ENCODE results near the gene CDCP1. TPM values are rescaled to one million over a fixed set of nuclear protein-coding genes. Genes with fewer than 3 reads are reported as not detected.

Gene CDCP1
- total and polyA plus RNA-seq, 2 donors from 2014 or later, result 3.7 to 39.6 TPM

DNA sequence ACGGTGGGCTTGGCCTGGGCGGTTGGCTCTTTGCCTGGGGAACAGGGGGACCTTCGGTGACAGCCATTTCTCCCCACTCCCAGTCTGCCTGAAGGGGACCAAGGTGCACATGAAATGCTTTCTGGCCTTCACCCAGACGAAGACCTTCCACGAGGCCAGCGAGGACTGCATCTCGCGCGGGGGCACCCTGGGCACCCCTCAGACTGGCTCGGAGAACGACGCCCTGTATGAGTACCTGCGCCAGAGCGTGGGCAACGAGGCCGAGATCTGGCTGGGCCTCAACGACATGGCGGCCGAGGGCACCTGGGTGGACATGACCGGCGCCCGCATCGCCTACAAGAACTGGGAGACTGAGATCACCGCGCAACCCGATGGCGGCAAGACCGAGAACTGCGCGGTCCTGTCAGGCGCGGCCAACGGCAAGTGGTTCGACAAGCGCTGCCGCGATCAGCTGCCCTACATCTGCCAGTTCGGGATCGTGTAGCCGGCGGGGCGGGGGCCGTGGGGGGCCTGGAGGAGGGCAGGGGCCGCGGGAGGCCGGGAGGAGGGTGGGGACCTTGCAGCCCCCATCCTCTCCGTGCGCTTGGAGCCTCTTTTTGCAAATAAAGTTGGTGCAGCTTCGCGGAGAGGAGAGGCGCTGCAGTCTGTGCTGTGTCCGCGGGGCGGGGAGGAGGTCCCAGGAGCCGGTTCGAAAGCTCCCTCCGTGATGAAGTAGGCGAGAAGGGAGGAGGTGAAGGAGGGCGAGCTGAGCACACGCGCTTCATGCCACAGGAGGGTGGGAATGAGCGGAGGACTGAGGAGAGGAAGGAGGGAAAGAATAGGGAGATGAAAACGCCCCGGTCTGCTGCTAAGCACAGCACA is 110.5 kb downstream of the CDCP1 start:
- FAIRE-seq, result no peak
- intact Hi-C loops (cut with DNase I), result loop anchor here (5.0 to 10.0 kb wide), 2 partner anchors 177 to 469 kb away; no protein-coding TSS in a partner anchor

DNA sequence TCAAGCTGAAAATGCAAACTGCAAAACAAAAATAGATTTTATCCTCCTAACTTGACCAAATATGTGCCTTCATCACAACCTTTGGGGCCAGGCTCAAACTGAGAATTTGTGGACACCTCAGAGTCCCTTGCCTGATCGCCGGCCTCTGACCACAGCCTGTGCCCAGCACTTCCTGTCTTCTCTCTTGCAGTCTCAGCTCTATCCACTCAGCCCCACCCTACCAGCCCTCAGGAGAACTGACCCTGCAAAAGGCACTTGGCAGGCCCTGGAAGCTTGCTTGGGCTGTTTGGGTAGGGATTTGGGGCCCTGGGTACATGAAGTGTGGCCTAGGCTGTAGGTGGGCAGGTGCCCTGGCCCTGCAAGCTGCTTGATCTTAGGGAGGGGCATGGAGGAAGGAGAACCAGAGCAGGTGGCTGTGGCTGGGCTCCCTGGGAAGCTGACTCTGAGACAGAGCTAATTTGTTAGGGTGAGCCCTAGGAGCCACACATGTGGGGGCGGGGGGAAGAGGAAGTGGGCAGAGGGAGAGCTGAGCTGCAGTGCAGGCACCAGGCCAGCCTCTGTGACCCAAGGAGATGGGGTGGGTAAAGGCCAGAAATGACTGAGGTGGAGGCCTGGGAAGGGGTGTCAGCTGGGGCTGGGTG is 111.4 kb downstream of the CDCP1 start:
- intact Hi-C loops (cut with DNase I), result loop anchor here (5.0 to 10.0 kb wide), 2 partner anchors 178 to 470 kb away; no protein-coding TSS in a partner anchor
- Histone ChIP-seq H3K27ac (ENCODE audit: low read depth in 2 of 2, low read length in 2 of 2) (no peak overlapping the region), H3K4me1 (ENCODE audit: control insufficient read depth in 2 of 3, insufficient read depth in 2 of 3, low read depth in 1 of 3, low read length in 3 of 3) (peaks cover 0 to 12% (median 0%) of the 10 kb centered on the region in 3 donors), H3K9ac (ENCODE audit: low read length in 3 of 3) (no peak overlapping the region), H3K27me3 (ENCODE audit: control insufficient read depth, insufficient read depth, low read length) (no peaks in the 10 kb centered on the region), H3K9me3 (ENCODE audit: control insufficient read depth in 2 of 3, insufficient read depth in 1 of 3, low read length in 3 of 3) (no peaks in the 10 kb centered on the region), H3K36me3 (ENCODE audit: control insufficient read depth in 2 of 3, insufficient read depth in 3 of 3, low read length in 3 of 3) (peaks cover 0 to 4% (median 0%) of the 10 kb centered on the region in 3 donors), H3K4me3 (ENCODE audit: low read length in 3 of 3) (no peak overlapping the region)
- TF ChIP-seq, protein P1, sequence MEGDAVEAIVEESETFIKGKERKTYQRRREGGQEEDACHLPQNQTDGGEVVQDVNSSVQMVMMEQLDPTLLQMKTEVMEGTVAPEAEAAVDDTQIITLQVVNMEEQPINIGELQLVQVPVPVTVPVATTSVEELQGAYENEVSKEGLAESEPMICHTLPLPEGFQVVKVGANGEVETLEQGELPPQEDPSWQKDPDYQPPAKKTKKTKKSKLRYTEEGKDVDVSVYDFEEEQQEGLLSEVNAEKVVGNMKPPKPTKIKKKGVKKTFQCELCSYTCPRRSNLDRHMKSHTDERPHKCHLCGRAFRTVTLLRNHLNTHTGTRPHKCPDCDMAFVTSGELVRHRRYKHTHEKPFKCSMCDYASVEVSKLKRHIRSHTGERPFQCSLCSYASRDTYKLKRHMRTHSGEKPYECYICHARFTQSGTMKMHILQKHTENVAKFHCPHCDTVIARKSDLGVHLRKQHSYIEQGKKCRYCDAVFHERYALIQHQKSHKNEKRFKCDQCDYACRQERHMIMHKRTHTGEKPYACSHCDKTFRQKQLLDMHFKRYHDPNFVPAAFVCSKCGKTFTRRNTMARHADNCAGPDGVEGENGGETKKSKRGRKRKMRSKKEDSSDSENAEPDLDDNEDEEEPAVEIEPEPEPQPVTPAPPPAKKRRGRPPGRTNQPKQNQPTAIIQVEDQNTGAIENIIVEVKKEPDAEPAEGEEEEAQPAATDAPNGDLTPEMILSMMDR (IDR thresholded peaks at IDR 0.05; ENCODE audit: borderline replicate concordance, extremely low read depth, insufficient read depth), result no peak
- FAIRE-seq (no peak), DNase-seq (peak in 1 of 5 donors; percentile 84)

More for the DNA sequence above, 110.5 kb downstream of the CDCP1 start:
- TF ChIP-seq, protein P1 (IDR thresholded peaks at IDR 0.05; ENCODE audit: borderline replicate concordance, extremely low read depth, insufficient read depth), result no peak
- H3K4me1 ChIP-seq (ENCODE audit: control insufficient read depth in 2 of 3, insufficient read depth in 2 of 3, low read depth in 1 of 3, low read length in 3 of 3), result peaks cover 0 to 12% (median 0%) of the 10 kb centered on the region in 3 donors
- H3K27me3 ChIP-seq (ENCODE audit: control insufficient read depth, insufficient read depth, low read length), result no peaks in the 10 kb centered on the region
- no peak overlapping the region for H3K27ac ChIP-seq (ENCODE audit: low read depth in 2 of 2, low read length in 2 of 2)
- H3K4me3 ChIP-seq (ENCODE audit: low read length in 3 of 3), result peak overlapping the region in 1 of 3 donors; percentile 49
- H3K9ac ChIP-seq (ENCODE audit: low read length in 3 of 3), result peak overlapping the region in 1 of 3 donors; percentile 28
- peak in 4 of 5 donors; percentile 41 to 81 (median 62) for DNase-seq
- H3K36me3 ChIP-seq (ENCODE audit: control insufficient read depth in 2 of 3, insufficient read depth in 3 of 3, low read length in 3 of 3), result peaks cover 0 to 4% (median 0%) of the 10 kb centered on the region in 3 donors
- no peaks in the 10 kb centered on the region for H3K9me3 ChIP-seq (ENCODE audit: control insufficient read depth in 2 of 3, insufficient read depth in 1 of 3, low read length in 3 of 3)

DNA sequence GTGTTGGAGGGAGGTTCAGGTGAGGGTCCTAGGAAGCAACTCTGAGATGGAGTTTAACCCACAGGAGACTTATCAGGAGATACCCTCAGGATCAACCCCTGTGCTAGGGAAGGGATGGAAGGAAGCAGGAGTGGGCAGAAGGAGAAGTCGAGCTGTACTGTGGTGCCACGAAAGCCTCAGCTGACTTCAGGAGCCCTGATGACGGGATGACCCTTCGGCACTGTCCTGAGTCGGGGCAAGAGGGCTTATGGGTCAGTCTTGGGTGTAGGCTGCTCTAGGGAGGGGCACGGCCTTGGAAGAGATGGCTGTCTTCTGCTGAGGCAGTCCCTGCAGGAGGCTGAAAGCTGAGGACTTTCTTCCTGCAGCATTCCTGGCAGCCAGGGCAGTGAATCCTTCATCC is 112.4 kb downstream of the CDCP1 start:
- Histone ChIP-seq H3K27me3 (ENCODE audit: control insufficient read depth, insufficient read depth, low read length) (no peaks in the 10 kb centered on the region), H3K36me3 (ENCODE audit: control insufficient read depth in 2 of 3, insufficient read depth in 3 of 3, low read length in 3 of 3) (peaks cover 0 to 4% (median 0%) of the 10 kb centered on the region in 3 donors), H3K4me3 (ENCODE audit: low read length in 3 of 3) (no peak overlapping the region), H3K9me3 (ENCODE audit: control insufficient read depth in 2 of 3, insufficient read depth in 1 of 3, low read length in 3 of 3) (no peaks in the 10 kb centered on the region), H3K9ac (ENCODE audit: low read length in 3 of 3) (peak overlapping the region in 1 of 3 donors; percentile 5), H3K4me1 (ENCODE audit: control insufficient read depth in 2 of 3, insufficient read depth in 2 of 3, low read depth in 1 of 3, low read length in 3 of 3) (peaks cover 0 to 12% (median 0%) of the 10 kb centered on the region in 3 donors), H3K27ac (ENCODE audit: low read depth in 2 of 2, low read length in 2 of 2) (no peak overlapping the region)
- TF ChIP-seq, protein P1 (IDR thresholded peaks at IDR 0.05; ENCODE audit: borderline replicate concordance, extremely low read depth, insufficient read depth), result no peak
- FAIRE-seq (no peak), DNase-seq (no peak)
- intact Hi-C loops (cut with DNase I), result loop anchor here (10.0 kb wide), 1 partner anchor 471 kb away; no protein-coding TSS in a partner anchor

Other genes with a start within 250 kb of the CDCP1 start
- gene ZDHHC3, start 170.2 kb downstream of the CDCP1 start, total RNA-seq, result 71.5 TPM
- 60.2 TPM for gene ZDHHC3, start 170.2 kb downstream of the CDCP1 start, polyA plus RNA-seq (ENCODE audit: insufficient read depth, low read depth, low replicate concordance)
- 43.8 TPM for gene EXOSC7, start 170.1 kb downstream of the CDCP1 start, total RNA-seq
- 71.8 TPM for gene EXOSC7, start 170.1 kb downstream of the CDCP1 start, polyA plus RNA-seq (ENCODE audit: insufficient read depth, low read depth, low replicate concordance)
- 45.3 TPM for gene CLEC3B, start 120.1 kb downstream of the CDCP1 start, total RNA-seq
- gene CLEC3B, start 120.1 kb downstream of the CDCP1 start, polyA plus RNA-seq (ENCODE audit: insufficient read depth, low read depth, low replicate concordance), result 284 TPM
- 5.1 TPM for gene TMEM158, start 79.9 kb upstream of the CDCP1 start, total RNA-seq
- 3.1 TPM for gene TMEM158, start 79.9 kb upstream of the CDCP1 start, polyA plus RNA-seq (ENCODE audit: insufficient read depth, low read depth, low replicate concordance)
- 18.9 TPM for gene LARS2, start 242.2 kb upstream of the CDCP1 start, total RNA-seq
- gene LARS2, start 242.2 kb upstream of the CDCP1 start, polyA plus RNA-seq (ENCODE audit: insufficient read depth, low read depth, low replicate concordance), result 15.8 TPM